Stimulated activated CD8-positive, alpha-beta memory T cell treated with anti-CD3 and anti-CD28 coated beads, Interleukin-4, amount 100 ng/mL, for 48 hours (primary cell): ENCODE data around the gene HSF5.

ENCODE experiments used
- DNase-seq: peaks from one replicate; pipeline ENCODE4 v3.0.0-alpha.2; 2020

HSF5 gene

GRCh38 chr17:58383892-58384462 lies 104.2 kb downstream of the HSF5 start:
- DNase-seq: no peak

- no peak for DNase-seq
Observed at GRCh38 chr17:58382872-58383242, 105.4 kb downstream of the HSF5 start.

- DNase-seq: no peak
Observed at GRCh38 chr17:58382108-58382871, 105.9 kb downstream of the HSF5 start.

GRCh38 chr17:58381124-58382035 lies 106.8 kb downstream of the HSF5 start:
- no peak for DNase-seq

- no peak for DNase-seq
Observed at GRCh38 chr17:58380207-58381123, 107.7 kb downstream of the HSF5 start.

GRCh38 chr17:58379511-58379824 lies 108.7 kb downstream of the HSF5 start:
- no peak for DNase-seq

- DNase-seq: no peak
Observed at GRCh38 chr17:58378733-58379510, 109.3 kb downstream of the HSF5 start.

- no peak for DNase-seq
Observed at GRCh38 chr17:58377661-58378060, 110.5 kb downstream of the HSF5 start.

GRCh38 chr17:58377093-58377601 lies 111.1 kb downstream of the HSF5 start:
- no peak for DNase-seq

GRCh38 chr17:58376472-58377000 lies 111.7 kb downstream of the HSF5 start:
- DNase-seq: no peak

GRCh38 chr17:58375811-58376210 lies 112.4 kb downstream of the HSF5 start:
- no peak for DNase-seq

- no peak for DNase-seq
Observed at GRCh38 chr17:58375256-58375655, 113.0 kb downstream of the HSF5 start.

- DNase-seq: no peak
Observed at GRCh38 chr17:58373923-58374322, 114.3 kb downstream of the HSF5 start.

GRCh38 chr17:58373003-58373402 lies 115.2 kb downstream of the HSF5 start:
- DNase-seq: no peak

GRCh38 chr17:58371300-58371950 lies 116.8 kb downstream of the HSF5 start:
- no peak for DNase-seq

- DNase-seq: no peak
Observed at GRCh38 chr17:58370716-58371115, 117.5 kb downstream of the HSF5 start.

GRCh38 chr17:58370309-58370708 lies 117.9 kb downstream of the HSF5 start:
- no peak for DNase-seq
